CD14-positive monocyte (primary cell): Measurements from ENCODE around the gene LGALS3BP. TPM values are rescaled to one million over a fixed set of nuclear protein-coding genes. Genes with fewer than 3 reads are reported as not detected.
"Not testable (repeated sequence)": the region's sequence is repeated elsewhere in the genome, so short reads cannot be mapped to it uniquely, and the experiment has no call there.

ENCODE experiments used
- DNase-seq, 3 donors: peaks; one replicate each; pipeline ENCODE4 v3.0.0-alpha.2; 2011 to 2022
- H2AFZ ChIP-seq: 2 replicates; pipeline ENCODE4 v1.6.0; 2012; ENCODE audit warnings: mild to moderate bottlenecking, low read depth, low read length, inconsistent platforms; ENCODE audit not compliant: insufficient read depth, poor library complexity, severe bottlenecking
- H3K27ac ChIP-seq, 2 donors: 1 replicate in 1 of 2; 2 replicates in 1 of 2; pipeline ENCODE4 v1.5.1; 2012 to 2013; ENCODE audit warnings: low read length in 2 of 2, control low read depth in 1 of 2, inconsistent platforms in 1 of 2, low read depth in 1 of 2, mild to moderate bottlenecking in 1 of 2
- H3K27me3 ChIP-seq, 2 donors: one replicate each; pipeline versions ENCODE4 v1.6.0 to v1.6.1; 2011 to 2013; ENCODE audit warnings: low read length in 2 of 2; ENCODE audit not compliant: control insufficient read depth in 2 of 2, insufficient read depth in 2 of 2
- H3K36me3 ChIP-seq, 2 donors: replicated peaks in 1 of 2; 1 replicate in 1 of 2; 2 replicates in 1 of 2; pipeline versions ENCODE4 v1.5.1 to v1.6.1; 2012 to 2013; ENCODE audit warnings: low read length in 2 of 2, control low read depth in 1 of 2, inconsistent platforms in 1 of 2, mild to moderate bottlenecking in 1 of 2; ENCODE audit not compliant: insufficient read depth in 2 of 2, control insufficient read depth in 1 of 2
- H3K4me1 ChIP-seq, 2 donors: 1 replicate in 1 of 2; 2 replicates in 1 of 2; pipeline versions ENCODE4 v1.5.1 to v1.6.1; 2012 to 2013; ENCODE audit warnings: low read length in 2 of 2, control low read depth in 1 of 2, inconsistent platforms in 1 of 2, mild to moderate bottlenecking in 1 of 2, moderate library complexity in 1 of 2; ENCODE audit not compliant: insufficient read depth in 2 of 2, control insufficient read depth in 1 of 2
- H3K4me2 ChIP-seq: replicated peaks from 2 replicates; pipeline ENCODE3; 2012; ENCODE audit warnings: low read length, moderate library complexity, mild to moderate bottlenecking; ENCODE audit not compliant: poor library complexity, severe bottlenecking; ENCODE audit errors: extremely low read depth
- H3K4me3 ChIP-seq, 3 experiments: fragments of 200-600 bp in 1 of 3; sonication (generic) in 1 of 3; replicated peaks in 1 of 3; 1 replicate in 2 of 3; 2 replicates in 1 of 3; pipeline ENCODE4 v1.5.1; 2011 to 2013; ENCODE audit warnings: low read length in 3 of 3, mild to moderate bottlenecking in 3 of 3, control low read depth in 2 of 3, low read depth in 2 of 3, inconsistent platforms in 1 of 3, moderate library complexity in 1 of 3
- H3K79me2 ChIP-seq: 2 replicates; pipeline ENCODE4 v1.6.0; 2012; ENCODE audit warnings: mild to moderate bottlenecking, control low read depth, inconsistent platforms, low read length, moderate library complexity; ENCODE audit not compliant: insufficient read depth
- H3K9ac ChIP-seq: 2 replicates; pipeline ENCODE4 v1.6.0; 2017; ENCODE audit warnings: low read length, mild to moderate bottlenecking; ENCODE audit not compliant: insufficient read depth, poor library complexity, severe bottlenecking
- H3K9me3 ChIP-seq, 2 donors: replicated peaks in 1 of 2; 1 replicate in 1 of 2; 2 replicates in 1 of 2; pipeline versions ENCODE4 v1.5.1 to v1.6.1; 2012 to 2013; ENCODE audit warnings: low read length in 2 of 2, control low read depth in 1 of 2; ENCODE audit not compliant: control insufficient read depth in 1 of 2, insufficient read depth in 1 of 2
- H4K20me1 ChIP-seq: 2 replicates; pipeline ENCODE4 v1.6.0; 2012; ENCODE audit warnings: mild to moderate bottlenecking, low read length, control low read depth, moderate library complexity; ENCODE audit not compliant: insufficient read depth
- H3K27ac Mint-ChIP-seq, 7 donors: one replicate each; pipeline ENCODE4 v1.8.0; 2020; ENCODE audit warnings: mild to moderate bottlenecking in 7 of 7, mixed read lengths in 7 of 7, moderate library complexity in 6 of 7, inconsistent platforms in 2 of 7
- H3K27me3 Mint-ChIP-seq, 3 donors: one replicate each; pipeline ENCODE4 v1.8.0; 2021 to 2022; ENCODE audit warnings: low read depth in 3 of 3, mild to moderate bottlenecking in 3 of 3, mixed read lengths in 3 of 3, moderate library complexity in 3 of 3, inconsistent platforms in 1 of 3
- H3K36me3 Mint-ChIP-seq, 2 donors: one replicate each; pipeline ENCODE4 v1.8.0; 2020; ENCODE audit warnings: mixed read lengths in 2 of 2, inconsistent platforms in 1 of 2, mild to moderate bottlenecking in 1 of 2
- H3K4me1 Mint-ChIP-seq: one replicate; pipeline ENCODE4 v1.8.0; 2020; ENCODE audit warnings: mild to moderate bottlenecking, mixed read lengths
- H3K4me3 Mint-ChIP-seq, 2 donors: one replicate each; pipeline ENCODE4 v1.8.0; 2020; ENCODE audit warnings: mild to moderate bottlenecking in 2 of 2, mixed read lengths in 2 of 2, moderate library complexity in 1 of 2
- H3K9me3 Mint-ChIP-seq, 7 donors: one replicate each; pipeline ENCODE4 v1.8.0; 2020 to 2022; ENCODE audit warnings: mixed read lengths in 7 of 7, mild to moderate bottlenecking in 6 of 7, moderate library complexity in 6 of 7, inconsistent platforms in 2 of 7
- CTCF ChIP-seq: fragments of 200-600 bp; IDR thresholded peaks from one replicate; pipeline ENCODE4 v1.8.0; 2022; ENCODE audit warnings: antibody characterized with exemption, mild to moderate bottlenecking
- WGBS: methylation state at CpG from one replicate; pipeline ENCODE4 v1.1.5; 2013; ENCODE audit warnings: missing lambda C conversion rate; ENCODE audit not compliant: insufficient coverage; 5-methylcytosine and 5-hydroxymethylcytosine counted together
- intact Hi-C, 2 donors: fragments of 100-400 bp; cut with micrococcal nuclease; formaldehyde crosslinking; loops; one replicate each; pipeline versions ENCODE4 v1.15.0 to v1.15.1; 2023
- polyA plus RNA-seq, 3 donors: library from polyadenylated mRNA; depleted of rRNA in 1 of 3; unstranded in 2 of 3; stranded (reverse) in 1 of 3; fragments of 300-500 nt in 2 of 3; fragments of >200 nt in 1 of 3; fragmentation: Illumina TruSeq in 2 of 3; gene quantifications; 1 replicate in 2 of 3; 2 replicates in 1 of 3; pipeline ENCODE4 v1.2.3, GENCODE V29; 2012 to 2021

The LGALS3BP gene
- polyA plus RNA-seq, 3 donors, result 11.4 to 12.0 (median 11.7) TPM

GRCh38 chr17:79022507-79022991, 42.8 kb upstream of the LGALS3BP start:
- Histone ChIP-seq H3K27ac (no peak overlapping the region), H4K20me1 (no peaks in the 10 kb centered on the region), H3K9ac (no peak overlapping the region), H3K27me3 (peaks cover 34 to 74% of the 10 kb centered on the region in 2 donors), H3K9me3 (peaks cover 0 to 2% of the 10 kb centered on the region in 2 donors), H3K4me1 (peaks cover 11% of the 10 kb centered on the region in 2 donors), H3K4me3 (no peak overlapping the region), H3K4me2 (no peak overlapping the region), H3K79me2 (no peaks in the 10 kb centered on the region), H2AFZ (no peak overlapping the region), H3K36me3 (no peaks in the 10 kb centered on the region)
- peaks cover 0 to 16% (median 5%) of the 10 kb centered on the region in 7 donors for H3K9me3 Mint-ChIP-seq
- WGBS, result 87% methylated on average over 7 of the region's 9 CpGs
- peaks cover 3 to 4% of the 10 kb centered on the region in 2 donors for H3K36me3 Mint-ChIP-seq
- H3K27me3 Mint-ChIP-seq, result peaks cover 72 to 76% (median 75%) of the 10 kb centered on the region in 3 donors
- no peak overlapping the region for H3K27ac Mint-ChIP-seq
- no peak for DNase-seq
- intact Hi-C loops, result no loop called here
- peaks cover 13% of the 10 kb centered on the region for H3K4me1 Mint-ChIP-seq
- peak overlapping the region in 1 of 2 donors; percentile 94 for H3K4me3 Mint-ChIP-seq
- TF ChIP-seq CTCF, result no peak

DNA sequence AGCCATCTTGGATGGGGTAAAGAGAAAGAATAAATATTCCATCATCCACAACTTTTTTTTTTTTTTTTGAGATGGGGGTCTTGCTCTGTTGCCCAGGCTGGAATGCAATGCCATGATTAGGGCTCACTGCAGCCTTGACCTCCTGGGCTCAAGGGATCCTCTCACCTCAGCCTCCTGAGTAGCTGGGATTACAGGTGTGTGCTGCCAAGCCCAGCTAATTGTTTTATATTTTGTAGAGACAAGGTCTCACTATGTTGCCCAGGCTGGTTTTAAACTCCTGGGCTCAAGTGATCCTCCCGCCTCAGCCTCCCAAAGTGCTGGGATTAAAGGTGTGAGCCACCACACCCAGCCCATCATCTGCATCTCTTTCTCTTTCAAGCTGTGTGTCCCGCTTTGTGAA, 42.2 kb upstream of the LGALS3BP start:
- Histone ChIP-seq H3K27me3 (peaks cover 34 to 69% of the 10 kb centered on the region in 2 donors), H3K4me1 (peaks cover 11% of the 10 kb centered on the region in 2 donors)
- H3K4me2 ChIP-seq, H3K4me3 ChIP-seq, H4K20me1 ChIP-seq, H3K36me3 ChIP-seq, DNase-seq, H3K27ac ChIP-seq, intact Hi-C loops, H3K27ac Mint-ChIP-seq, H3K79me2 ChIP-seq, H3K9ac ChIP-seq, H3K9me3 ChIP-seq, H3K36me3 Mint-ChIP-seq, H2AFZ ChIP-seq: not testable (repeated sequence)
- Mint-ChIP-seq H3K4me3 (peak overlapping the region in 1 of 2 donors; percentile 17), H3K9me3 (peaks cover 0 to 16% (median 5%) of the 10 kb centered on the region in 7 donors), H3K4me1 (peaks cover 13% of the 10 kb centered on the region), H3K27me3 (peaks cover 68 to 70% (median 69%) of the 10 kb centered on the region in 3 donors)
- 100% methylated on average over 1 of the region's 2 CpGs for WGBS
